Embryonic facial prominence (tissue), 1 donor: ENCODE data around the gene LRRC3.
"Not testable (repeated sequence)": the region's sequence is repeated elsewhere in the genome, so short reads cannot be mapped to it uniquely, and the experiment has no call there.

Source experiments
- DNase-seq: peaks from one replicate; pipeline ENCODE4 v3.0.0-alpha.2; 2016; ENCODE audit errors: extremely low spot score

LRRC3 gene

GRCh38 chr21:44478124-44478800 is 23.0 kb downstream of the LRRC3 start:
- no peak for DNase-seq

GRCh38 chr21:44478801-44479167 is 23.5 kb downstream of the LRRC3 start:
- no peak for DNase-seq

- DNase-seq = not testable (repeated sequence)
Observed at GRCh38 chr21:44479556-44480199, 24.4 kb downstream of the LRRC3 start.

GRCh38 chr21:44480200-44481053 is 25.1 kb downstream of the LRRC3 start:
- DNase-seq = no peak

GRCh38 chr21:44482581-44483287 is 27.4 kb downstream of the LRRC3 start:
- no peak for DNase-seq

GRCh38 chr21:44483288-44484237 is 28.3 kb downstream of the LRRC3 start:
- no peak for DNase-seq

- DNase-seq = no peak
Observed at GRCh38 chr21:44484498-44485253, 29.4 kb downstream of the LRRC3 start.

GRCh38 chr21:44485254-44485793 is 30.0 kb downstream of the LRRC3 start:
- no peak for DNase-seq

GRCh38 chr21:44485796-44486195 is 30.5 kb downstream of the LRRC3 start:
- DNase-seq = no peak

- DNase-seq = no peak
Observed at GRCh38 chr21:44486302-44486701, 31.0 kb downstream of the LRRC3 start.

GRCh38 chr21:44487831-44488230 is 32.5 kb downstream of the LRRC3 start:
- DNase-seq = no peak

GRCh38 chr21:44489962-44490361 is 34.7 kb downstream of the LRRC3 start:
- no peak for DNase-seq

GRCh38 chr21:44490405-44490804 is 35.1 kb downstream of the LRRC3 start:
- DNase-seq = no peak

GRCh38 chr21:44490816-44491215 is 35.5 kb downstream of the LRRC3 start:
- no peak for DNase-seq

- DNase-seq = no peak
Observed at GRCh38 chr21:44492567-44493385, 37.5 kb downstream of the LRRC3 start.

- no peak for DNase-seq
Observed at GRCh38 chr21:44494418-44494817, 39.1 kb downstream of the LRRC3 start.

- no peak for DNase-seq
Observed at GRCh38 chr21:44494956-44495355, 39.6 kb downstream of the LRRC3 start.

- no peak for DNase-seq
Observed at GRCh38 chr21:44495611-44496563, 40.6 kb downstream of the LRRC3 start.
